H9 (cell line): ENCODE results near the gene MIAT. TPM values are rescaled to one million over a fixed set of nuclear protein-coding genes. Genes with fewer than 3 reads are reported as not detected.

Experiments used
- DNase-seq: peaks from one replicate; pipeline ENCODE4 v3.0.0-alpha.2; 2017
- H2AFZ ChIP-seq: one replicate; pipeline ENCODE4 v1.6.1; 2013; ENCODE audit warnings: mild to moderate bottlenecking, low read length, control low read depth, moderate library complexity
- H2AK5ac ChIP-seq: 2 replicates; pipeline ENCODE4 v1.6.1; 2013; ENCODE audit warnings: low read length, control low read depth, mixed read lengths; ENCODE audit not compliant: insufficient read length
- H2BK120ac ChIP-seq: one replicate; pipeline ENCODE4 v1.6.1; 2013; ENCODE audit warnings: low read depth, mild to moderate bottlenecking, low read length, control low read depth, inconsistent platforms; ENCODE audit not compliant: poor library complexity, severe bottlenecking
- H2BK12ac ChIP-seq: 2 replicates; pipeline ENCODE4 v1.6.1; 2013; ENCODE audit warnings: low read length, control low read depth, mixed read lengths, low read depth; ENCODE audit not compliant: insufficient read length
- H2BK15ac ChIP-seq: 2 replicates; pipeline ENCODE4 v1.6.1; 2013; ENCODE audit warnings: low read depth, low read length, control low read depth
- H2BK20ac ChIP-seq: one replicate; pipeline ENCODE4 v1.6.1; 2013; ENCODE audit warnings: low read depth, mild to moderate bottlenecking, low read length, control low read depth, inconsistent platforms; ENCODE audit not compliant: poor library complexity, severe bottlenecking
- H2BK5ac ChIP-seq: 2 replicates; pipeline ENCODE4 v1.6.1; 2013; ENCODE audit warnings: low read length, control low read depth, mixed read lengths; ENCODE audit not compliant: insufficient read length
- H3K14ac ChIP-seq: 2 replicates; pipeline ENCODE4 v1.6.1; 2013; ENCODE audit warnings: low read length, control low read depth; ENCODE audit not compliant: insufficient read depth
- H3K18ac ChIP-seq: 2 replicates; pipeline ENCODE4 v1.6.1; 2013; ENCODE audit warnings: low read depth, mild to moderate bottlenecking, mixed read lengths, low read length, control low read depth; ENCODE audit not compliant: insufficient read length
- H3K23ac ChIP-seq: 2 replicates; pipeline ENCODE4 v1.6.1; 2013; ENCODE audit warnings: low read length, control low read depth, mixed read lengths, low read depth; ENCODE audit not compliant: insufficient read length
- H3K23me2 ChIP-seq: 2 replicates; pipeline ENCODE4 v1.6.1; 2013; ENCODE audit warnings: low read depth, mild to moderate bottlenecking, mixed read lengths, low read length, control low read depth; ENCODE audit not compliant: insufficient read length, poor library complexity, severe bottlenecking
- H3K27ac ChIP-seq: 2 replicates; pipeline ENCODE4 v1.5.1; 2013; ENCODE audit warnings: low read length, control low read depth, mixed read lengths, low read depth; ENCODE audit not compliant: insufficient read length
- H3K27me3 ChIP-seq: 2 replicates; pipeline ENCODE4 v1.6.1; 2013; ENCODE audit warnings: low read length, control low read depth, inconsistent platforms; ENCODE audit not compliant: insufficient read depth
- H3K4ac ChIP-seq: 2 replicates; pipeline ENCODE4 v1.6.1; 2013; ENCODE audit warnings: low read depth, mild to moderate bottlenecking, control low read depth, inconsistent platforms, low read length, moderate library complexity
- H3K4me1 ChIP-seq: 2 replicates; pipeline ENCODE4 v1.6.1; 2013; ENCODE audit warnings: low read length, control low read depth, inconsistent platforms; ENCODE audit not compliant: insufficient read depth
- H3K4me2 ChIP-seq: 2 replicates; pipeline ENCODE4 v1.6.1; 2013; ENCODE audit warnings: low read length, control low read depth, mixed read lengths; ENCODE audit not compliant: insufficient read length, insufficient read depth
- H3K56ac ChIP-seq: 2 replicates; pipeline ENCODE4 v1.6.1; 2013; ENCODE audit warnings: low read depth, mild to moderate bottlenecking, mixed read lengths, low read length, control low read depth; ENCODE audit not compliant: insufficient read length
- H3K79me1 ChIP-seq: 2 replicates; pipeline ENCODE4 v1.6.1; 2013; ENCODE audit warnings: low read depth, mild to moderate bottlenecking, moderate library complexity, low read length, control low read depth, inconsistent platforms; ENCODE audit not compliant: insufficient read depth, poor library complexity, severe bottlenecking
- H3K79me2 ChIP-seq: 2 replicates; pipeline ENCODE4 v1.6.1; 2013; ENCODE audit warnings: low read length, control low read depth, inconsistent platforms; ENCODE audit not compliant: insufficient read depth
- H3K9ac ChIP-seq: 2 replicates; pipeline ENCODE4 v1.6.1; 2013; ENCODE audit warnings: low read length, control low read depth, mixed read lengths; ENCODE audit not compliant: insufficient read length; ENCODE audit errors: extremely low read depth
- H3K9me3 ChIP-seq: one replicate; pipeline ENCODE4 v1.6.1; 2013; ENCODE audit warnings: low read depth, low read length, inconsistent platforms; ENCODE audit not compliant: control insufficient read depth
- H3T11ph ChIP-seq: one replicate; pipeline ENCODE4 v1.6.1; 2013; ENCODE audit warnings: mild to moderate bottlenecking, low read length, control low read depth, inconsistent platforms
- H4K20me1 ChIP-seq: one replicate; pipeline ENCODE4 v1.6.1; 2013; ENCODE audit not compliant: control insufficient read depth, insufficient read length, insufficient read depth
- H4K5ac ChIP-seq: 2 replicates; pipeline ENCODE4 v1.6.1; 2013; ENCODE audit warnings: low read depth, mild to moderate bottlenecking, mixed read lengths, low read length, control low read depth; ENCODE audit not compliant: insufficient read length
- H4K8ac ChIP-seq: replicated peaks from 2 replicates; pipeline ENCODE4 v1.6.1; 2013; ENCODE audit warnings: low read length, control low read depth, mixed read lengths, low read depth; ENCODE audit not compliant: insufficient read length
- H4K91ac ChIP-seq: 2 replicates; pipeline ENCODE4 v1.6.1; 2013; ENCODE audit warnings: low read depth, mild to moderate bottlenecking, moderate library complexity, mixed read lengths, low read length, control low read depth; ENCODE audit not compliant: insufficient read length
- H3K27ac Mint-ChIP-seq, 3 experiments: 2 replicates in 2 of 3; 3 replicates in 1 of 3; pipeline ENCODE4 v1.8.0; 2020 to 2021; ENCODE audit warnings: mixed read lengths in 3 of 3, mild to moderate bottlenecking in 1 of 3, moderate library complexity in 1 of 3
- H3K27me3 Mint-ChIP-seq: 2 replicates; pipeline ENCODE4 v1.8.0; 2021; ENCODE audit warnings: low read depth, mild to moderate bottlenecking, moderate library complexity, mixed read lengths
- H3K36me3 Mint-ChIP-seq, 3 experiments: 2 replicates in 2 of 3; 3 replicates in 1 of 3; pipeline ENCODE4 v1.8.0; 2020 to 2021; ENCODE audit warnings: low read depth in 3 of 3, mixed read lengths in 3 of 3; ENCODE audit not compliant: insufficient read depth in 1 of 3
- H3K4me1 Mint-ChIP-seq, 2 experiments: 2 replicates each; pipeline ENCODE4 v1.8.0; 2020; ENCODE audit warnings: mixed read lengths in 2 of 2
- H3K4me3 Mint-ChIP-seq, 2 experiments: 2 replicates in 1 of 2; 3 replicates in 1 of 2; pipeline ENCODE4 v1.8.0; 2020 to 2021; ENCODE audit warnings: mild to moderate bottlenecking in 2 of 2, mixed read lengths in 2 of 2, moderate library complexity in 1 of 2
- H3K9me3 Mint-ChIP-seq, 2 experiments: 2 replicates in 1 of 2; 3 replicates in 1 of 2; pipeline ENCODE4 v1.8.0; 2020; ENCODE audit warnings: mild to moderate bottlenecking in 2 of 2, mixed read lengths in 2 of 2, moderate library complexity in 1 of 2
- WGBS: extraction: QIAGEN DNeasy Blood & Tissue Kit; methylation state at CpG from one replicate; pipeline ENCODE4 v1.1.7; 2013; ENCODE audit warnings: missing lambda C conversion rate, low lambda C conversion rate, mixed read lengths; ENCODE audit not compliant: insufficient read length; ENCODE audit errors: extremely low coverage; 5-methylcytosine and 5-hydroxymethylcytosine counted together
- total RNA-seq: library from RNA; stranded (reverse); gene quantifications from 2 replicates; pipeline ENCODE4 v1.2.1, GENCODE V29; 2021
- TF ChIP-seq, protein P1 (sequence below): fragments of 200-600 bp; sonication (generic); conservative IDR thresholded peaks from 3 replicates; pipeline ENCODE4 v1.8.0; 2021; ENCODE audit warnings: antibody characterized with exemption, mild to moderate bottlenecking

Gene MIAT
- total RNA-seq, 1 experiment from 2014 or later, result 85.6 TPM

DNA sequence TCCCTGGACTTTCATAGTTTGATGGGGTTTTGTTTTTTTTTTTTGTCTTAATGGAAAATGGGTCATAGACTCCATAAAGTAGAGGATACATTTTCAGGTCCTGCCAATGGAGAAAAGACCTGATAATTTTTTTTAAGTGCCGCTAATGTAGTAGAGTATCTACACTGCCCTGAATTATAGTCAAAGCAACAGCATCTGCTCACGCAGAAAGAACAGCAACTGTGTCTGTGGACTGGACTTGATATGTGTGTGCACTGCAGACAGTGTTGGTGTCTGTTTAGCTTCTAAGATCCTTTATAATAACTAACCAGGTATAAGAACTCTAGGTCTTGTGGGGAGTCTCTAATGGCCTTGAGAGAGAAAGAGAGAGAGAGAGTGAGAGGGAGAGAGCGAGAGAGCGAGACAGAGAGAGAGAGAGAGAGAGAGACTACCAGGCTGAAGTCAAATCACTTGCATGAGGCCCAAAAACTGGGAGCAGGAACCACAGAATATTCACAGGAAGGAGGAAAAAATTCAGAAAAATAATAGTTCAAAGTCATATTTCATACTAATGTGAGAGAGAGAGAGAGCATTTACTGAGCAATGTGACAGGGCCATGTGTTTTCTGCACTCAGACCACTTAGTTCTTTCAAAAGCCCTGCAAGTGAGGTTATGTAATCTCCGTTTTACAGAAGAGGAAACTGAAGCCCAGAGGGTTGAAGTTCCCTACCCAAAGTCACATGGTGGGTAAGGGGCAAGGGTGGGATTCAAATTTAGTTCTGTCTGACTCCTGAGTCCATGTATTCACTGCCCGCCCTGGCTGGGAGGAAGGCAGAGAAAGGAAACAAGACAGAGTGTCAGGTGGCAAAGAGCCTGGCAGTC, 8.6 kb upstream of the MIAT start:
- Histone ChIP-seq H2BK15ac (peak overlapping the region; percentile 70; the same call in 1 of the 2 replicates), H2BK20ac (no peak overlapping the region), H3K23ac (no peak overlapping the region), H4K91ac (no peak overlapping the region), H2BK120ac (no peak overlapping the region), H3K14ac (no peak overlapping the region; the same call in 1 of the 2 replicates), H2AK5ac (no peak overlapping the region), H3K27me3 (no peaks in the 10 kb centered on the region), H3K4ac (no peak overlapping the region), H3K79me2 (no peaks in the 10 kb centered on the region), H3K27ac (no peak overlapping the region), H3K18ac (peak overlapping the region; percentile 49), H3K79me1 (no peaks in the 10 kb centered on the region), H4K5ac (no peak overlapping the region), H3K4me2 (peak overlapping the region; percentile 0), H2BK12ac (no peak overlapping the region), H3K4me1 (peaks cover 29% of the 10 kb centered on the region), H2BK5ac (no peak overlapping the region), H3K56ac (no peak overlapping the region), H3K9me3 (no peaks in the 10 kb centered on the region), H3K9ac (no peak overlapping the region), H3K23me2 (no peaks in the 10 kb centered on the region), H4K20me1 (no peaks in the 10 kb centered on the region), H2AFZ (no peak overlapping the region), H3T11ph (no peak overlapping the region), H4K8ac (no peak overlapping the region)
- Mint-ChIP-seq H3K4me1 (peaks cover 75 to 84% of the 10 kb centered on the region in 2 experiments), H3K36me3 (no peaks in the 10 kb centered on the region), H3K4me3 (peak overlapping the region; percentile 53 to 73; a peak in 3 of 5 replicates), H3K9me3 (no peaks in the 10 kb centered on the region; a peak in 2 of 5 replicates), H3K27ac (peak overlapping the region; percentile 93 to 99 (median 94); a peak in 6 of 7 replicates), H3K27me3 (peaks cover 7% of the 10 kb centered on the region)
- DNase-seq, result no peak
- TF ChIP-seq, protein P1, sequence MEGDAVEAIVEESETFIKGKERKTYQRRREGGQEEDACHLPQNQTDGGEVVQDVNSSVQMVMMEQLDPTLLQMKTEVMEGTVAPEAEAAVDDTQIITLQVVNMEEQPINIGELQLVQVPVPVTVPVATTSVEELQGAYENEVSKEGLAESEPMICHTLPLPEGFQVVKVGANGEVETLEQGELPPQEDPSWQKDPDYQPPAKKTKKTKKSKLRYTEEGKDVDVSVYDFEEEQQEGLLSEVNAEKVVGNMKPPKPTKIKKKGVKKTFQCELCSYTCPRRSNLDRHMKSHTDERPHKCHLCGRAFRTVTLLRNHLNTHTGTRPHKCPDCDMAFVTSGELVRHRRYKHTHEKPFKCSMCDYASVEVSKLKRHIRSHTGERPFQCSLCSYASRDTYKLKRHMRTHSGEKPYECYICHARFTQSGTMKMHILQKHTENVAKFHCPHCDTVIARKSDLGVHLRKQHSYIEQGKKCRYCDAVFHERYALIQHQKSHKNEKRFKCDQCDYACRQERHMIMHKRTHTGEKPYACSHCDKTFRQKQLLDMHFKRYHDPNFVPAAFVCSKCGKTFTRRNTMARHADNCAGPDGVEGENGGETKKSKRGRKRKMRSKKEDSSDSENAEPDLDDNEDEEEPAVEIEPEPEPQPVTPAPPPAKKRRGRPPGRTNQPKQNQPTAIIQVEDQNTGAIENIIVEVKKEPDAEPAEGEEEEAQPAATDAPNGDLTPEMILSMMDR, result no peak
- no CpG with 5 or more reads among the region's 6 CpGs for WGBS
